Adrenal gland (tissue), 5 donors: Measurements from ENCODE around the gene SPTBN1.

ENCODE experiments used
- POLR2A ChIP-seq, 2 donors: fragments of 450-650 bp; IDR thresholded peaks; one replicate each; pipeline ENCODE4 v1.6.1; 2017; ENCODE audit warnings: antibody characterized with exemption in 2 of 2, mild to moderate bottlenecking in 2 of 2, moderate library complexity in 1 of 2
- TF ChIP-seq, protein P1 (sequence below), 6 experiments: fragments of 450-650 bp in 4 of 6; fragments of 200-600 bp in 2 of 6; sonication (generic) in 1 of 6; IDR thresholded peaks; 1 replicate in 5 of 6; 2 replicates in 1 of 6; pipeline versions ENCODE4 v1.5.1 to v1.8.0; 2016 to 2021; ENCODE audit warnings: antibody characterized with exemption in 6 of 6, mild to moderate bottlenecking in 2 of 6, moderate library complexity in 1 of 6
- donor health status: DM: no; HTN: no; CAD: no.

DNA sequence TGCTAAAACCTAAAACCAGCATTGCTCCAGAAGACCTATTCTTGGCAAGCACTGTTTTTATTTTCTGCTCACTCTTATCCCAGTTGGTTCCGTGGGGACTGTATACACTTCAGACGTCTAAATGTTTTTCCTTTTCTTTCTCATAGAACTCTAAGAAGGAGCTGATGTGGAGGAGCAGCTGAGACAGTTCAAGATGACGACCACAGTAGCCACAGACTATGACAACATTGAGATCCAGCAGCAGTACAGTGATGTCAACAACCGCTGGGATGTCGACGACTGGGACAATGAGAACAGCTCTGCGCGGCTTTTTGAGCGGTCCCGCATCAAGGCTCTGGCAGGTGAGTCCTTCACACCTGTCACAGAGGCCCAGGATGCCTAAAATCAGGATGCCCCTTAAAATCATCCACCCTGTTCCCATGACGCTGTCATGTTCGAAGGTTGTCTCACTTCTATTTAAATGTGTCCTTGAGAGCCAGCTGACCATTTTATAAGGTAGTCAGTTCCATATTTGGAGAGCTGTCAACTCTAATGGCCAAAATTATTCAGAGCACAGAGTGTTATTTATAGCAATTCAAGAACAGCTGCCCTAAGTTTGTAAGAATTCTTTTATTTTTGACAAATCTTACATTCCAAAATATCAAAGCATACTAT lies 70.2 kb downstream of the SPTBN1 start:
- TF ChIP-seq, protein P1, sequence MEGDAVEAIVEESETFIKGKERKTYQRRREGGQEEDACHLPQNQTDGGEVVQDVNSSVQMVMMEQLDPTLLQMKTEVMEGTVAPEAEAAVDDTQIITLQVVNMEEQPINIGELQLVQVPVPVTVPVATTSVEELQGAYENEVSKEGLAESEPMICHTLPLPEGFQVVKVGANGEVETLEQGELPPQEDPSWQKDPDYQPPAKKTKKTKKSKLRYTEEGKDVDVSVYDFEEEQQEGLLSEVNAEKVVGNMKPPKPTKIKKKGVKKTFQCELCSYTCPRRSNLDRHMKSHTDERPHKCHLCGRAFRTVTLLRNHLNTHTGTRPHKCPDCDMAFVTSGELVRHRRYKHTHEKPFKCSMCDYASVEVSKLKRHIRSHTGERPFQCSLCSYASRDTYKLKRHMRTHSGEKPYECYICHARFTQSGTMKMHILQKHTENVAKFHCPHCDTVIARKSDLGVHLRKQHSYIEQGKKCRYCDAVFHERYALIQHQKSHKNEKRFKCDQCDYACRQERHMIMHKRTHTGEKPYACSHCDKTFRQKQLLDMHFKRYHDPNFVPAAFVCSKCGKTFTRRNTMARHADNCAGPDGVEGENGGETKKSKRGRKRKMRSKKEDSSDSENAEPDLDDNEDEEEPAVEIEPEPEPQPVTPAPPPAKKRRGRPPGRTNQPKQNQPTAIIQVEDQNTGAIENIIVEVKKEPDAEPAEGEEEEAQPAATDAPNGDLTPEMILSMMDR (IDR thresholded peaks at IDR 0.05): no peak
- TF ChIP-seq POLR2A (IDR thresholded peaks at IDR 0.05): no peak
